GM21528 (cell line): Measurements from ENCODE around the gene CCR3.

Experiments
- ATAC-seq: cut with Tn5 transposase; IDR thresholded peaks from one replicate; pipeline ENCODE4 v1.9.1; 2021; ENCODE audit warnings: mild to moderate bottlenecking, moderate library complexity; ENCODE audit not compliant: unreplicated experiment, low FRiP score

Gene CCR3

GRCh38 chr3:46270474-46270873 is 28.2 kb downstream of the CCR3 start:
- no peak for ATAC-seq

GRCh38 chr3:46271209-46271745 is 29.0 kb downstream of the CCR3 start:
- ATAC-seq, result no peak

- ATAC-seq, result no peak
Observed at GRCh38 chr3:46272028-46272451, 29.8 kb downstream of the CCR3 start.

GRCh38 chr3:46276497-46277099 is 34.3 kb downstream of the CCR3 start:
- ATAC-seq, result no peak

- no peak for ATAC-seq
Observed at GRCh38 chr3:46277476-46277875, 35.2 kb downstream of the CCR3 start.

- no peak for ATAC-seq
Observed at GRCh38 chr3:46278816-46279672, 36.8 kb downstream of the CCR3 start.

GRCh38 chr3:46280105-46280797 is 38.0 kb downstream of the CCR3 start:
- ATAC-seq, result no peak

- ATAC-seq, result no peak
Observed at GRCh38 chr3:46281551-46281950, 39.3 kb downstream of the CCR3 start.

GRCh38 chr3:46282041-46282440 is 39.8 kb downstream of the CCR3 start:
- ATAC-seq, result no peak

GRCh38 chr3:46282696-46283095 is 40.4 kb downstream of the CCR3 start:
- ATAC-seq, result no peak

- no peak for ATAC-seq
Observed at GRCh38 chr3:46283881-46284450, 41.7 kb downstream of the CCR3 start.

- no peak for ATAC-seq
Observed at GRCh38 chr3:46284981-46285683, 42.9 kb downstream of the CCR3 start.

GRCh38 chr3:46285931-46286619 is 43.8 kb downstream of the CCR3 start:
- no peak for ATAC-seq

GRCh38 chr3:46286947-46287565 is 44.8 kb downstream of the CCR3 start:
- no peak for ATAC-seq

- no peak for ATAC-seq
Observed at GRCh38 chr3:46289551-46289950, 47.3 kb downstream of the CCR3 start.

GRCh38 chr3:46289966-46290365 is 47.7 kb downstream of the CCR3 start:
- no peak for ATAC-seq

GRCh38 chr3:46291046-46291445 is 48.8 kb downstream of the CCR3 start:
- ATAC-seq, result no peak

- ATAC-seq, result no peak
Observed at GRCh38 chr3:46293035-46293724, 50.9 kb downstream of the CCR3 start.
